ENCODE data around the gene MEGF6.
"Not testable (repeated sequence)": the region's sequence is repeated elsewhere in the genome, so short reads cannot be mapped to it uniquely, and the experiment has no call there.

MEGF6 gene

DNA sequence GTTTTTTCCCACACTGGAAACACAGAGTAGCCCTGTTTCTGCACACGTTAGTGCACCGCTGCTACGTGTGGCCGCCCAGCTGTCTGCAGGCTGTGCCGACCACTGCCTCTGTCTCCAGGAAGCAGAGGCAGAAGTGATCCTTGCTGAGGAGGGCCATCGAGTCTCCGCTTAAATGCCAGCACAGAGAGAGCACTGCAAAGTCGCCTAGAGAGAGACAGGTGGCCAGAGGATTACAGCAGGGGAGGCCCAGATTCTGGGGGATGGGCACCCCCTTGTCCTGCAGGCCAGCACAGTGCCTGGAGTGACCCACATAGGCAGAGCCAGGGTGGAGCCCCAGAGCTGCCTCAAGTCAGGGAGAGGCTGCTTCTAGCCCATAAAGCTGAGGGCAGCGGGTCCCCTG, 19.6 kb upstream of the MEGF6 start:
- DNase-seq, result no peak

DNA sequence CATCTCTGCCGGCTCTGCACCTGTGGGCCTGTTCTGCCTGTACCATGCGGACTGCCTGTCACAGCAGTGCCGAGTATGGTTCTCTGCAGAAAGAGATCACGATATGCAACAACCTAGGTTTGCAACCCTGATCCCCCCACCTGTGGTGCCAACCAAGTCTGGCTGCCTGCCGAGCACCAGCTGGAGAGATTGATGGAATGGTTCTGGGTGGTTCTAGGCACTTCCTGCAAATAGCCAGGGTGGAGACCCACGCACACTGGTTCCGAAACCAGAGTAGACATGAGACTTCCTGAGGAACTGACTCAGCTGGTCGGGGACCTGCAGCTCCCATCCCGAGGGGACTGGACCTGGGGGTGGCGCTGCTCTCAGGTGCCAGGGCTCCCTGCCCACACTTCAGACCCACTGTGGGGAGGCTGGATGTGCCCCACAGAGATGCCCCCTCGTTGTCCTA, 18.9 kb upstream of the MEGF6 start:
- no peak for DNase-seq

DNA sequence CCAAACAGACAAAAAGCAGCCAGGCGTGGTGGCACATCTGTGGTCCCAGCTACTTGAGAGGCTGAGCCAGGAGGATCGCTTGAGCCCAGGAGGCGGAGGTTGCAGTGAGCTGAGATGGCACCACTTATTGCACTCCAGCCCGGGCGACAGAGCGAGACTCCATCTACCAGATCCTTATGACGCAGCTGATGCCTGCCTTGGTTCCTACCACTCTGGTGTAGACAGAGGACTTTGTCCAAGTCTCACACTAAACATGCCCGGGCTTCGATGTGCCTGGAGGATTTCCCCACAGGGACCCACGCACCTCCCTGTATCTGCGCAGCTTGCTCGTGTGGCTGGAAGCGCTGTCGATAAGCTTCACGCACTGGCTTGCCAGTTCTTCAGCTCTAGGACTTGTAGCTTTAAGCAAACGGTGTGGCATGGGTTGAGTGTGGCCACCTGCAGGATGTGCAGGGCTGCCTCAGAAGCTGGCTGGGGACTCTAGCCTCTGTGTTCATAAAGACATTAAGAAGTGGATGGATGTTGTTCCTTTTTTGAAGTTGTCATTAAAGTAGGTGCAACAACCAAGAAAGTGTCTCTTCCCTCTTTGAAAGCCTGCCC, 18.4 kb upstream of the MEGF6 start:
- DNase-seq, result no peak

- DNase-seq, result no peak
Measured at GRCh38 chr1:3628445-3628844, 17.1 kb upstream of the MEGF6 start.

GRCh38 chr1:3627515-3628253, 16.4 kb upstream of the MEGF6 start:
- no peak for DNase-seq

GRCh38 chr1:3626025-3626424, 14.7 kb upstream of the MEGF6 start:
- no peak for DNase-seq

DNA sequence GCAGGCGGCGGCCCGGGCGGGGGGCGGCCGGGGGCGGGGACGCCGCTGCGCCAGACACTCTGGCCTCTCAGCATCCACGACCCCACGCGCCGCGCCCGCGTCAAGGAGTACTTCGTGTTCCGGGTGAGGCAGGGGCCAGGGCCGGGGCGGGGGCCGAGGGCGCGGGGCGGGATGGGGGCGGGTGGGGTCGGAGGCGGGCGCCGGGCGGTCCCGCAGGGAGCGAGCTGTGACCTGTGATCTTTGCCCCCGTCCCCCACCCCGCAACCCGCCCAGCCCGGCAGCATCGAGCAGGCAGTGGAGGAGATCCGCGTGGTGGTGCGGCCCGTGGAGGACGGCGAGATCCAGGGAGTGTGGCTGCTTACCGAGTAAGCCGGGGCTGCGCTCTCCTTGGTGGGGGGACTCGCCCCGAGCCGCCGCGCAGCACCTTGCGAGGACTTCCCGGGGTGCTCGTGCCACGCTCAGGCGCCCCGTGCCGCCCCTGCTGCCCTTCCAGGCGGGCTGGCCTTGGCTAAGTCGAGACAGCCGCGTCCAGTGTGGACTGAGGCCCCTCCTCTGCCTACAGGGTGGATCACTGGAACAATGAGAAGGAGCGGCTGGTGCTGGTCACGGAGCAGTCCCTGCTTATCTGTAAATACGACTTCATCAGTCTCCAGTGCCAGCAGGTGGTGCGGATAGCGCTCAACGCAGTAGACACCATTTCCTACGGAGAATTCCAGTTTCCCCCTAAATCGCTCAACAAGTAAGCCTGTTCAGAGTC, 14.0 kb upstream of the MEGF6 start:
- peak in 3 of 56 donors; percentile 10 to 64 (median 39) for DNase-seq

- DNase-seq, result peak; percentile 80 to 99 (median 97)
Measured at GRCh38 chr1:3624200-3625136, 13.2 kb upstream of the MEGF6 start, which contains the start of gene TPRG1L. Gene TPRG1L (plus strand): TSS chr1:3625015. CDS start chr1:3625073, 58 bp downstream.

DNA sequence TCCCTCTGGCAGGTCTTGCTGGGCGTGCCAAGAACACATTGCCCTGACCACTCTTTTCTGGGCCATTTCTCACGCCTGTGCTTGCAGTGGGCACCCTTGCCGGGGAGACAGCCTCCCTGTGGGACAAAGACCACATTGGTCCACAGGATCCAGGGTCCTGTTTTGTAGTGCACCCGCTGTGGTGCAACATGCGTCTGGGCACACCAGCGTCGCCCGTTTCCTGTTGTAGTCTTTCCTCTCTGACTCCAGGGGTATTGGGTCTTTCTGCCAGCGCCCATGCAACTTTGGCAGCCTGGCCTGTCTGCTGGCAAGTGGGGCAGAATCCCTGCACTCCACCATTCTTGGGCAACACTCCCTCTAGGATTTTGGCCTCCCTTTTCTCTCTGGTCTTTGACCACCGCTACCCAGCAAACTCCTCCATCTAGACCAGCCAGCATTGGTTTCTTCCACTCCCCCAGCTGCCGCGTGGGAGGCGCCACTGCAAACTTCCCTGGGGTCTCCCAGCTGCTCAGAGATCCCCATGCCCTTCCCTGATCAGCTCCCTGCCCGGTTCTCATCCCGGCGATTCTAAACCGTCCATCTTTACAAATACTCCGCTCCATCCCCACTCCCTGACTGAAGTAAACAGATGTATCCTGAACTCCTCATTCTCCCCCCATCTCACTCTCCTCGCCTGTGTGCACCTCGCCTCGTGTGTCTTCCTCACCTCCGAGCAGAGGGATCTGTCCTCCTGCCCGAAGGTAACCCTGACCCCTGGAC, 12.3 kb upstream of the MEGF6 start:
- no peak for DNase-seq

- DNase-seq, result not testable (repeated sequence)
Measured at GRCh38 chr1:3622102-3622501, 10.8 kb upstream of the MEGF6 start.

- peak in 24 of 56 donors; percentile 4 to 57 (median 25) for DNase-seq
Measured at GRCh38 chr1:3621151-3621671, 9.9 kb upstream of the MEGF6 start.

DNA sequence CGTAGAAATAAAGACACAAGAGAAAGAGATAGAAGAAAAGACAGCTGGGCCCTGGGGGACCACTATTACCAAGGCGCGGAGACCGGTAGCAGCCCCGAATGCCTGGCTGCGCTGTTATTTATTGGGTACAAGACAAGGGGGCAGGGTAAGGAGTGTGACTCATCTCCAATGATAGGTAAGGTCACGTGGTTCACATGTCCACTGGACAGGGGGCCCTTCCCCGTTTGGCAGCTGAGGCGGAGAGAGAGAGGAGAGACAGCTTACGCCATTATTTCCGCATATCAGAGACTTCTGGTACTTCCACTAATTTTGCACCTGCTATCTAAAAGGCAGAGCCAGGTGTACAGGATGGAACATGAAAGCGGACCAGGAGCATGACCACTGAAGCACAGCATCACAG, 9.4 kb upstream of the MEGF6 start:
- no peak for DNase-seq

- DNase-seq, result peak in 47 of 56 donors; percentile 10 to 85 (median 42)
Measured at GRCh38 chr1:3618881-3619671, 7.8 kb upstream of the MEGF6 start.

- no peak for DNase-seq
Measured at GRCh38 chr1:3618531-3618880, 7.2 kb upstream of the MEGF6 start.

DNA sequence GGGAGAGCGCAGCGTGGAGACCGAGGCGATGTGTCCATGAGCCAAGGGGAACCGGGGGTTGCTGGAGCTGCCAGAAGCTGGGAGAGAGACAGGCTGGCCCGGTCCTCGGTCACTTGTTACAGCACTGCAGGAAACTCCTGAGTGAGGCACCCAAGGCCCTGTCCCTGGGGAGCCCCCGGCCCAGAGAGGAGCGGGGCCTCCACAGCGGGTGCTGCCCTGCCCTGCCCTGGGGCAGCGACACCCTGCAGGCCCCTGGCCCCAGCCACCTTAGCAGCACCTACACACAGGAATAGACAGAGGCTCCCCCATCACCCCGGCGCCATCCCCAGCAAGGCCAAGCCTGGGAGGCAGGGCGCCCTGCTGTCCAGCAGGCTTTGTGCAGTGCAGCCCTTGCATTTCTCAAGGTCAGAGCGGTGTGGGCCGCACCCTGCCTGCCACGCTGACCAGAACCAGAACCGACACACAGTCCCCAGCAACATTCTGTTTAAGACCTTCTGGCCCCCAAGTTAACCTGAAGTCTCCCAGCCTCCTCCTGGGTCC, 6.6 kb upstream of the MEGF6 start:
- DNase-seq, result no peak

DNA sequence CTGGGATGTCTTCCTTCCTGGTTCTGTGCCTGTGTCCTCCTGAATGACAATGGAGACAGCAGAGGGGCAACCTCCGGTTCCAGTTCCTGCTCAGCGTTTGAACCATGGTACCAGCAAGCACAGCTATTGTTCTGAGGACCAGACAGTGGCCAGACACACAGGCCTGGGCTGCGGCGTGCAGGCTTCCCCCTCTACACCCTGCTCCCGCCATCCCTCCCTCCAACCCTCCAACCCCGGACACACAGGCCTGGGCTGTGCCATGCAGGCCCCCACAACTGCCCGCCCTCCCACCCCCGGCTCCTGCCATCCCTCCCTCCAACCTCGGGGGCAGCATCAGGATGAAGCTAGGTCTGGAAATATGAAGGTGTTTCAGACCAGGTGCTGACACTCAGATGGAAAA, 5.6 kb upstream of the MEGF6 start:
- no peak for DNase-seq

- peak in 1 of 56 donors; percentile 25 for DNase-seq
Measured at GRCh38 chr1:3614755-3615742, 3.7 kb upstream of the MEGF6 start.

- no peak for DNase-seq
Measured at GRCh38 chr1:3612123-3612522, 815 bp upstream of the MEGF6 start.

All from amygdala (tissue), 56 donors.